ENCODE data around the gene TBC1D21. TPM values are rescaled to one million over a fixed set of nuclear protein-coding genes. Genes with fewer than 3 reads are reported as not detected.

TBC1D21 gene
- total RNA-seq, 1 donor from 2014 or later = not detected

DNA sequence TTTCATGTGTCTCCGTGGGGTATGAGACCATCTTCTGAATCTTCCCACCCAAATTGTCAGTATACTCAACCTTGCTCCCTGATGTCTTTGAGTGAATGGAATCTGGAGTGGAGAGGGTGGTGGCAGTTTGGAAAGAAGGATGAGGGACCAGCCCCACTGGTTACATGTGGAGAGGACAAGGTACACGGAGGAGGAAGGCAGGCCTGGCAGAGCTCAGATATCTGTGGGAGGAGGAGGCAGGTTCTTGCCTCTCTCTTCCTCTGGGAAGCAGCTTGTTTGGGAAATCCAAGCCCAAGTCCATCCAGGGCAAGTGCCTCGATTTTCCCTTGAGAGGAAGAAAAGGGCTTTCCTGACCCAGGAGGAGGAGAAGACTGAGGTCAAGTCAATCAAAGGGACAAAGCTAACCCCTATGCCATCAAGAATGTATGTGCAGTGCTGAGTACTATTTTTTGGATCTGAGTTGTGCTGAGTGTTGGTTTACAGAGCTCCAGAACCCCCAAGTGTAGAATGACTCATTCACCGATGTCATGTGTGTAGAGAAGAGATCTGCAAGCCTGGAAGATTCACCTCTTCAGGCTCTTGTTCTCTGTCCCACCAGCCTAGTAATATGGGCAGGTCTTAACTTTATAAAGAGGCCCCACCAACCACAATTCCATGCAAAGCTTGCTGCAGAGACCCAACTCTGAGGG is 33.1 kb downstream of the TBC1D21 start:
- H3K4me1 Mint-ChIP-seq = no peaks in the 10 kb centered on the region
- no peak for DNase-seq
- no peaks in the 10 kb centered on the region for H3K36me3 Mint-ChIP-seq (ENCODE audit: low read depth)
- no peak overlapping the region for H3K27ac Mint-ChIP-seq
- POLR2A ChIA-PET = no interaction called here
- H3K9me3 Mint-ChIP-seq = no peaks in the 10 kb centered on the region
- intact Hi-C loops (cut with micrococcal nuclease) = loop anchor here (5.0 kb wide), 1 partner anchor 619 kb away; no protein-coding TSS in a partner anchor
- no peak for ATAC-seq (ENCODE audit: low read depth)
- H3K4me3 Mint-ChIP-seq = no peak overlapping the region
- peaks cover 10% of the 10 kb centered on the region for H3K27me3 Mint-ChIP-seq
- CTCF ChIA-PET = interaction anchor here (1.1 to 2.0 kb wide), 3 partner anchors 11 to 665 kb away, joined by 3 to 8 read pairs (median 4); no protein-coding TSS in a partner anchor
- no peak for TF ChIP-seq CTCF (IDR thresholded peaks at IDR 0.05)

DNA sequence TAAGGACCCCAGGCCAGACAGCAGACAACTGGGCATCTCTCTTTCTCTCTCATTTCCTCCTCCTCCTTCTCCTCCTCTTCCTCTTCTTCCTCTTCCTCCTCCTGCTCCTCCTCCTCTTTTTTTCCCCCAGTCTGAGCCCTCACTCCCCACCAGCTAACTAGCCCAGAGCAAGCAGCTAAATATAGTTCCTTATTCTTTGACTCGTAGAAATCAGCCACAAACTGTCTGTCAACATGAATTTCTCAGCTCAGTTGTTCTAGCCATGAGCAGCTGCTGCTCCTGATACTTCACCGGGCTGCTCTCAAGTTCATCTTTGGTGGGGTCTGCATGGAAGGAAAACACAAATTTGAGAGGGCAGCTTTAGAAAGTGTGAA is 33.7 kb downstream of the TBC1D21 start:
- Mint-ChIP-seq H3K27me3 (peaks cover 10% of the 10 kb centered on the region), H3K36me3 (ENCODE audit: low read depth) (no peaks in the 10 kb centered on the region), H3K4me3 (no peak overlapping the region), H3K27ac (no peak overlapping the region), H3K9me3 (no peaks in the 10 kb centered on the region), H3K4me1 (no peaks in the 10 kb centered on the region)
- ChIA-PET CTCF (interaction anchor here (1.1 to 2.0 kb wide), 3 partner anchors 12 to 666 kb away, joined by 3 to 8 read pairs (median 4); no protein-coding TSS in a partner anchor), POLR2A (no interaction called here)
- no peak for TF ChIP-seq CTCF (IDR thresholded peaks at IDR 0.05)
- ATAC-seq (ENCODE audit: low read depth) = no peak
- intact Hi-C loops (cut with micrococcal nuclease) = loop anchor here (5.0 kb wide), 1 partner anchor 620 kb away; no protein-coding TSS in a partner anchor
- no peak for DNase-seq

- H3K27me3 Mint-ChIP-seq = peaks cover 11% of the 10 kb centered on the region
- peak; percentile 55 for DNase-seq
- H3K4me3 Mint-ChIP-seq = no peak overlapping the region
- no peaks in the 10 kb centered on the region for H3K4me1 Mint-ChIP-seq
- intact Hi-C loops (cut with micrococcal nuclease) = loop anchor here (1.0 to 5.0 kb wide), 3 partner anchors 34 to 667 kb away; no protein-coding TSS in a partner anchor
- ChIA-PET POLR2A (no interaction called here), CTCF (interaction anchor here (1.1 to 2.0 kb wide), 4 partner anchors 9 to 644 kb away, joined by 3 to 8 read pairs (median 4); no protein-coding TSS in a partner anchor)
- TF ChIP-seq CTCF (IDR thresholded peaks at IDR 0.05) = peak; percentile 55
- H3K9me3 Mint-ChIP-seq = no peaks in the 10 kb centered on the region
- H3K27ac Mint-ChIP-seq = no peak overlapping the region
- no peaks in the 10 kb centered on the region for H3K36me3 Mint-ChIP-seq (ENCODE audit: low read depth)
- ATAC-seq (ENCODE audit: low read depth) = peak; percentile 82
Observed at GRCh38 chr15:73908030-73908821, 34.9 kb downstream of the TBC1D21 start.

- H3K36me3 Mint-ChIP-seq (ENCODE audit: low read depth) = no peaks in the 10 kb centered on the region
- ChIA-PET CTCF (interaction anchor here (1.0 to 1.3 kb wide), 5 partner anchors 9 to 644 kb away, joined by 3 to 5 read pairs (median 3); partner anchors contain the start of gene TBC1D21), POLR2A (no interaction called here)
- H3K4me1 Mint-ChIP-seq = no peaks in the 10 kb centered on the region
- peaks cover 11% of the 10 kb centered on the region for H3K27me3 Mint-ChIP-seq
- TF ChIP-seq CTCF (IDR thresholded peaks at IDR 0.05) = no peak
- no peak for DNase-seq
- no peaks in the 10 kb centered on the region for H3K9me3 Mint-ChIP-seq
- intact Hi-C loops (cut with micrococcal nuclease) = loop anchor here (1.0 to 5.0 kb wide), 3 partner anchors 34 to 668 kb away; no protein-coding TSS in a partner anchor
- no peak overlapping the region for H3K4me3 Mint-ChIP-seq
- no peak for ATAC-seq (ENCODE audit: low read depth)
- no peak overlapping the region for H3K27ac Mint-ChIP-seq
Observed at GRCh38 chr15:73908822-73909122, 35.4 kb downstream of the TBC1D21 start.

- CTCF ChIA-PET = interaction anchor here (1.0 kb wide), 2 partner anchors 8 to 36 kb away, joined by 3 to 4 read pairs; partner anchors contain the start of gene TBC1D21
- Mint-ChIP-seq H3K4me3 (no peak overlapping the region), H3K4me1 (no peaks in the 10 kb centered on the region), H3K27ac (no peak overlapping the region), H3K9me3 (no peaks in the 10 kb centered on the region), H3K27me3 (peaks cover 16% of the 10 kb centered on the region), H3K36me3 (ENCODE audit: low read depth) (no peaks in the 10 kb centered on the region)
- ATAC-seq (ENCODE audit: low read depth) (no peak), DNase-seq (no peak)
- intact Hi-C loops (cut with micrococcal nuclease) = loop anchor here (2.0 to 5.0 kb wide), 2 partner anchors 622 to 669 kb away; no protein-coding TSS in a partner anchor
- TF ChIP-seq CTCF (IDR thresholded peaks at IDR 0.05) = no peak
- POLR2A ChIA-PET = no interaction called here
Observed at GRCh38 chr15:73909651-73910050, 36.3 kb downstream of the TBC1D21 start.
